ENCODE data around the gene HLA-DRB1.

HLA-DRB1 gene

GRCh38 chr6:32627831-32628230, 38.2 kb upstream of the HLA-DRB1 start:
- no peak overlapping the region for H3K4me3 ChIP-seq (ENCODE audit: low read depth, low read length)
- in situ Hi-C loops (cut with HindIII; ENCODE audit: low sequenced_read_pairs): no loop called here
- peak; percentile 10 for DNase-seq (ENCODE audit: low read depth, low spot score)
- TF ChIP-seq CTCF (IDR thresholded peaks at IDR 0.05; ENCODE audit: low read depth, low read length): no peak

- in situ Hi-C loops (cut with HindIII; ENCODE audit: low sequenced_read_pairs): no loop called here
- H3K4me3 ChIP-seq (ENCODE audit: low read depth, low read length): no peak overlapping the region
- DNase-seq (ENCODE audit: low read depth, low spot score): no peak
- no peak for TF ChIP-seq CTCF (IDR thresholded peaks at IDR 0.05; ENCODE audit: low read depth, low read length)
These were observed 37.6 kb upstream of the HLA-DRB1 start for GRCh38 chr6:32627249-32627648.

GRCh38 chr6:32625137-32625536, 35.5 kb upstream of the HLA-DRB1 start:
- no peak overlapping the region for H3K4me3 ChIP-seq (ENCODE audit: low read depth, low read length)
- TF ChIP-seq CTCF (IDR thresholded peaks at IDR 0.05; ENCODE audit: low read depth, low read length): no peak
- in situ Hi-C loops (cut with HindIII; ENCODE audit: low sequenced_read_pairs): no loop called here
- no peak for DNase-seq (ENCODE audit: low read depth, low spot score)

GRCh38 chr6:32624565-32624964, 34.9 kb upstream of the HLA-DRB1 start:
- no peak overlapping the region for H3K4me3 ChIP-seq (ENCODE audit: low read depth, low read length)
- no peak for TF ChIP-seq CTCF (IDR thresholded peaks at IDR 0.05; ENCODE audit: low read depth, low read length)
- in situ Hi-C loops (cut with HindIII; ENCODE audit: low sequenced_read_pairs): no loop called here
- DNase-seq (ENCODE audit: low read depth, low spot score): no peak

GRCh38 chr6:32623693-32624092, 34.0 kb upstream of the HLA-DRB1 start:
- DNase-seq (ENCODE audit: low read depth, low spot score): no peak
- no peak overlapping the region for H3K4me3 ChIP-seq (ENCODE audit: low read depth, low read length)
- in situ Hi-C loops (cut with HindIII; ENCODE audit: low sequenced_read_pairs): no loop called here
- no peak for TF ChIP-seq CTCF (IDR thresholded peaks at IDR 0.05; ENCODE audit: low read depth, low read length)

GRCh38 chr6:32622545-32623401, 33.1 kb upstream of the HLA-DRB1 start:
- peak; percentile 38 for TF ChIP-seq CTCF (IDR thresholded peaks at IDR 0.05; ENCODE audit: low read depth, low read length)

More at GRCh38 chr6:32622545-32623401, 33.1 kb upstream of the HLA-DRB1 start:
- in situ Hi-C loops (cut with HindIII; ENCODE audit: low sequenced_read_pairs): no loop called here
- DNase-seq (ENCODE audit: low read depth, low spot score): peak; percentile 28
- no peak overlapping the region for H3K4me3 ChIP-seq (ENCODE audit: low read depth, low read length)

Measured in astrocyte of the spinal cord (primary cell).